ENCODE measurements around the gene SLC25A48. TPM values are rescaled to one million over a fixed set of nuclear protein-coding genes. Genes with fewer than 3 reads are reported as not detected.

Gene SLC25A48
- 1 to 10 TPM in 3 of 12 donors, under 1 TPM in 7, not detected in 2; 0.15 to 8.0 (median 0.53) TPM for polyA plus RNA-seq (ENCODE audit: insufficient read length in 12 of 12)
- long read RNA-seq, donor 1 = 0 reads
- long read RNA-seq, donor 2 = 0 reads
- long read RNA-seq, donor 3 = 0 reads
- long read RNA-seq, donor 4 = 0 reads
- long read RNA-seq, donor 5 = 0 reads
- long read RNA-seq, donor 6 = 0 reads
- long read RNA-seq, donor 7 = 0 reads
- long read RNA-seq, donor 8 = 0 reads
- long read RNA-seq, donor 9, partial matches to known transcripts = 0 of 1 reads
- long read RNA-seq, donor 9, other reads (novel, unspliced or antisense) = 0 of 1 reads
- long read RNA-seq, donor 10 = 0 reads
- long read RNA-seq, donor 11 = 0 reads

GRCh38 chr5:135834639-135835529 is at the start of gene SLC25A48:
Gene SLC25A48 (plus strand): TSS chr5:135834663. CDS start chr5:135834848, 185 bp downstream.
- DNase-seq = no peak

- DNase-seq = no peak
Observed at GRCh38 chr5:135800656-135801055, 33.8 kb upstream of the SLC25A48 start.

- DNase-seq = no peak
Observed at GRCh38 chr5:135810188-135810943, 24.1 kb upstream of the SLC25A48 start.

GRCh38 chr5:135811007-135811406 is 23.5 kb upstream of the SLC25A48 start:
- no peak for DNase-seq

- DNase-seq = no peak
Observed at GRCh38 chr5:135813758-135814157, 20.7 kb upstream of the SLC25A48 start.

GRCh38 chr5:135814316-135814715 is 20.1 kb upstream of the SLC25A48 start:
- no peak for DNase-seq

GRCh38 chr5:135814812-135815211 is 19.7 kb upstream of the SLC25A48 start:
- DNase-seq = no peak

GRCh38 chr5:135821061-135821801 is 13.2 kb upstream of the SLC25A48 start:
- DNase-seq = no peak

GRCh38 chr5:135821802-135822201 is 12.7 kb upstream of the SLC25A48 start:
- DNase-seq = no peak

- no peak for DNase-seq
Observed at GRCh38 chr5:135822286-135822685, 12.2 kb upstream of the SLC25A48 start.

- DNase-seq = no peak
Observed at GRCh38 chr5:135822959-135823358, 11.5 kb upstream of the SLC25A48 start.

GRCh38 chr5:135823881-135824280 is 10.6 kb upstream of the SLC25A48 start:
- DNase-seq = no peak

GRCh38 chr5:135824541-135825041 is 9.9 kb upstream of the SLC25A48 start:
- no peak for DNase-seq

- no peak for DNase-seq
Observed at GRCh38 chr5:135825373-135826220, 8.9 kb upstream of the SLC25A48 start.

- no peak for DNase-seq
Observed at GRCh38 chr5:135826221-135826525, 8.3 kb upstream of the SLC25A48 start.

GRCh38 chr5:135826994-135827671 is 7.3 kb upstream of the SLC25A48 start:
- no peak for DNase-seq

GRCh38 chr5:135827965-135828781 is 6.3 kb upstream of the SLC25A48 start:
- no peak for DNase-seq

- no peak for DNase-seq
Observed at GRCh38 chr5:135828782-135829127, 5.7 kb upstream of the SLC25A48 start.

- no peak for DNase-seq
Observed at GRCh38 chr5:135829179-135829578, 5.3 kb upstream of the SLC25A48 start.
